ENCODE results near the gene RPS6KA3.

The RPS6KA3 gene

GRCh38 chrX:20112022-20112774, 154.5 kb downstream of the RPS6KA3 start:
- TF ChIP-seq, protein P1, sequence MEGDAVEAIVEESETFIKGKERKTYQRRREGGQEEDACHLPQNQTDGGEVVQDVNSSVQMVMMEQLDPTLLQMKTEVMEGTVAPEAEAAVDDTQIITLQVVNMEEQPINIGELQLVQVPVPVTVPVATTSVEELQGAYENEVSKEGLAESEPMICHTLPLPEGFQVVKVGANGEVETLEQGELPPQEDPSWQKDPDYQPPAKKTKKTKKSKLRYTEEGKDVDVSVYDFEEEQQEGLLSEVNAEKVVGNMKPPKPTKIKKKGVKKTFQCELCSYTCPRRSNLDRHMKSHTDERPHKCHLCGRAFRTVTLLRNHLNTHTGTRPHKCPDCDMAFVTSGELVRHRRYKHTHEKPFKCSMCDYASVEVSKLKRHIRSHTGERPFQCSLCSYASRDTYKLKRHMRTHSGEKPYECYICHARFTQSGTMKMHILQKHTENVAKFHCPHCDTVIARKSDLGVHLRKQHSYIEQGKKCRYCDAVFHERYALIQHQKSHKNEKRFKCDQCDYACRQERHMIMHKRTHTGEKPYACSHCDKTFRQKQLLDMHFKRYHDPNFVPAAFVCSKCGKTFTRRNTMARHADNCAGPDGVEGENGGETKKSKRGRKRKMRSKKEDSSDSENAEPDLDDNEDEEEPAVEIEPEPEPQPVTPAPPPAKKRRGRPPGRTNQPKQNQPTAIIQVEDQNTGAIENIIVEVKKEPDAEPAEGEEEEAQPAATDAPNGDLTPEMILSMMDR (IDR thresholded peaks at IDR 0.05), result no peak
- no peak for TF ChIP-seq ZFX (IDR thresholded peaks at IDR 0.05; ENCODE audit: borderline replicate concordance)
- no peak overlapping the region for H3K27ac ChIP-seq

GRCh38 chrX:20111271-20111670, 155.4 kb downstream of the RPS6KA3 start:
- no peak overlapping the region for H3K27ac ChIP-seq
- TF ChIP-seq, protein P1 (IDR thresholded peaks at IDR 0.05), result no peak
- no peak for TF ChIP-seq ZFX (IDR thresholded peaks at IDR 0.05; ENCODE audit: borderline replicate concordance)

- no peak for TF ChIP-seq ZFX (IDR thresholded peaks at IDR 0.05; ENCODE audit: borderline replicate concordance)
- TF ChIP-seq, protein P1 (IDR thresholded peaks at IDR 0.05), result no peak
- H3K27ac ChIP-seq, result no peak overlapping the region
These were observed 164.7 kb downstream of the RPS6KA3 start for GRCh38 chrX:20101934-20102581.
